Measurements from ENCODE around the gene PLIN5.

Gene PLIN5

GRCh38 chr19:4505570-4506448 lies 29.2 kb downstream of the PLIN5 start:
- no peak for DNase-seq (ENCODE audit: low read depth in 2 of 2)

- DNase-seq (ENCODE audit: low read depth in 2 of 2), result no peak
Observed at GRCh38 chr19:4504891-4505569, 30.0 kb downstream of the PLIN5 start.

GRCh38 chr19:4504297-4504701 lies 30.7 kb downstream of the PLIN5 start:
- no peak for DNase-seq (ENCODE audit: low read depth in 2 of 2)

GRCh38 chr19:4503825-4504170 lies 31.2 kb downstream of the PLIN5 start:
- DNase-seq (ENCODE audit: low read depth in 2 of 2), result no peak

GRCh38 chr19:4503132-4503824 lies 31.7 kb downstream of the PLIN5 start:
- DNase-seq (ENCODE audit: low read depth in 2 of 2), result no peak

GRCh38 chr19:4502282-4503131 lies 32.5 kb downstream of the PLIN5 start:
- DNase-seq (ENCODE audit: low read depth in 2 of 2), result no peak

GRCh38 chr19:4501691-4502090 lies 33.3 kb downstream of the PLIN5 start:
- DNase-seq (ENCODE audit: low read depth in 2 of 2), result no peak

GRCh38 chr19:4500841-4501591 lies 34.0 kb downstream of the PLIN5 start:
- DNase-seq (ENCODE audit: low read depth in 2 of 2), result no peak

GRCh38 chr19:4499855-4500254 lies 35.2 kb downstream of the PLIN5 start:
- no peak for DNase-seq (ENCODE audit: low read depth in 2 of 2)

GRCh38 chr19:4499318-4499717 lies 35.7 kb downstream of the PLIN5 start:
- no peak for DNase-seq (ENCODE audit: low read depth in 2 of 2)

- DNase-seq (ENCODE audit: low read depth in 2 of 2), result no peak
Observed at GRCh38 chr19:4498694-4499093, 36.3 kb downstream of the PLIN5 start.

GRCh38 chr19:4497770-4498389 lies 37.1 kb downstream of the PLIN5 start:
- no peak for DNase-seq (ENCODE audit: low read depth in 2 of 2)

- no peak for DNase-seq (ENCODE audit: low read depth in 2 of 2)
Observed at GRCh38 chr19:4496304-4496703, 38.7 kb downstream of the PLIN5 start.

GRCh38 chr19:4495471-4495870 lies 39.6 kb downstream of the PLIN5 start:
- no peak for DNase-seq (ENCODE audit: low read depth in 2 of 2)

- DNase-seq (ENCODE audit: low read depth in 2 of 2), result no peak
Observed at GRCh38 chr19:4494691-4495064, 40.3 kb downstream of the PLIN5 start.

GRCh38 chr19:4493929-4494690 lies 40.9 kb downstream of the PLIN5 start:
- no peak for DNase-seq (ENCODE audit: low read depth in 2 of 2)

GRCh38 chr19:4493104-4493928 lies 41.7 kb downstream of the PLIN5 start:
- DNase-seq (ENCODE audit: low read depth in 2 of 2), result no peak

- DNase-seq (ENCODE audit: low read depth in 2 of 2), result no peak
Observed at GRCh38 chr19:4492337-4493103, 42.5 kb downstream of the PLIN5 start.
